HG03469 (cell line): ENCODE measurements around the gene CXCL3.

ENCODE experiments used
- ATAC-seq: cut with Tn5 transposase; IDR thresholded peaks from one replicate; pipeline ENCODE4 v1.9.1; 2021; ENCODE audit warnings: mild to moderate bottlenecking, moderate library complexity, moderate number of reproducible peaks; ENCODE audit not compliant: unreplicated experiment

Gene CXCL3

GRCh38 chr4:74056114-74056857 lies 17.8 kb upstream of the CXCL3 start:
- no peak for ATAC-seq

DNA sequence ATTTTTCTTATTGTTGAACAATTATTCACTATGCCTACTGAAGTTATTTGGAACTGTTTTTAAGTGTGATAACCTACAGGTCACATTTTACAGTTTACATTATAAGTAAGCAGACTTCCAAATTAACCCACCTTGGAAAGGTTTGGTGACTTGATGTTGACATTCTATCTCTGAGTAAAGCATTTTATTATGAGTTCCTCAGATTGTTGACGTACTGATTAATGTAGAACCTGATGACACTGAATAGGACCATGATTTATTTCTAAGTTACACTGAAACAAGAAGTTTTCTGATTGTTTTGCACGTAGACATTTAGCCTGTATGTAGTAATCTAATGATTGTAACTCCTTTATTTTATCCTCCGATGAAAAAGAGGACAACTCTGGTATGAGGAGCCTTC lies 17.0 kb upstream of the CXCL3 start:
- no peak for ATAC-seq

GRCh38 chr4:74055096-74055495 lies 16.6 kb upstream of the CXCL3 start:
- no peak for ATAC-seq

DNA sequence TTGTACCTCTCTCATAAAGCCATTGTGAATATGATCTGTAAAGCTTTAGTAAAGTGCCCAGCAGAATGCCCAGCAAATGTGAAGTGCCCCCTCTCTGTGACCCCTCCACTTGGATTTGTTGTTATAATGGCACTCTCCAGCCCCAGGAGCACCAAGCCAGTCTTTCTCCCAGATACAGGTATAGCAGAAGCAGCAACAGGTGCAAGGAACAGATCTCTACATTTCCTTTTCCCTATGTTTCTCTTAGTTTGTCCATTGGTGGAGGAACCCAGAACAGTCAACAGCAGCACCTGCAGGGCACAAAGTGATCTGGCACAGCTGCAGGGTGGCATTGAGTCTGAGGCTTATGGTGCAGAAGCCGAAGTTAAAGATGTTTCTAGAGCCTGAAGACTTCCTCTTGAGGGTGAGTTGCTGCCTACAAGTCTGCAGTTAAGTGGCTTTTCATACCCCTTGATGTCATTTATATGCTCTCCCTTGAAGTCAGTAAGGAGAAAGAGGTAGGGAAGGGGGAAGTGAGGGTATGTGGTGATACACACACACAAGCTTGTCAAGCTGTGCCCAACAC lies 16.1 kb upstream of the CXCL3 start:
- ATAC-seq, result no peak

GRCh38 chr4:74047152-74047551 lies 8.7 kb upstream of the CXCL3 start:
- no peak for ATAC-seq

- ATAC-seq, result no peak
Measured at GRCh38 chr4:74045772-74046171, 7.3 kb upstream of the CXCL3 start.

GRCh38 chr4:74045247-74045646 lies 6.8 kb upstream of the CXCL3 start:
- ATAC-seq, result no peak

DNA sequence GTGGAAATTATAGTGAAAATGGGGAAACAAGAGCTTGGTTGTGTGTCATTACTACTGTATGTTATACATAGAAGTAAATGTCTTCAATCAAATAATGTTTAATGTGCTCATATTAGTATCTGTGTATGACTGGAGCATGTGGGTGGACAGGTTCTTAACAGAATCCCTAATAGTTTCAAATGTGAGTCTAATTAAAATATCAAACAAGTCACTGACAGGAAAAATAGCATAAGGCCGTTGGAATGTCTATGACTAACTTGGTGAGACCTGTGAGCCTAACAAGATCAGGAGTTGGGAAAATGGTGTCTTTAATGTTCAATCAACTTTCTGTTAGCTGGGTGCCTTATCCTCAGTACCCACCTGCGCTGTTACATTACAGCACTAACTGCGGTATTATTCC lies 6.2 kb upstream of the CXCL3 start:
- ATAC-seq, result no peak

DNA sequence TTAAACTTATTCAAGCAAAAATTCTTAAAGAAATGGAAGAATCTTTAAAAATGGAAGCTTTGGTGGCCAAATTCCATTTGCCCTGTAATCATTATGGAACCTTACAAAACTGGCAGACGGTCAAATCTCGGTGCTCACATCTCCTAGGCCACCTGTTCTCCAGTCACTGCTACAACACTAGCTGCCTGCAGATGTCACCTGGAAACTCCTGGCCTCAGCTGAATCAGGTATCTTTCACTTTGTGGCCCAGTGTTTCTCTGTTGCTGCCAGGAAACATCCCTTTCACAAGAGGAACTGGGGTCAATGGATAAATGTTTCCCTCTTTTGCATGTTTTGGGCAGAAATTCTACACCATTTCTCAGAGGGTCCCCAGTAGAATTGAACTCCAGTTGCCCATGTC lies 4.2 kb upstream of the CXCL3 start:
- no peak for ATAC-seq

- no peak for ATAC-seq
Measured at GRCh38 chr4:74041418-74041817, 2.9 kb upstream of the CXCL3 start.

GRCh38 chr4:74039315-74039763 lies 850 bp upstream of the CXCL3 start:
- no peak for ATAC-seq

- no peak for ATAC-seq
Measured at GRCh38 chr4:74038086-74038424, 434 bp downstream of the CXCL3 start.

- ATAC-seq, result no peak
Measured at GRCh38 chr4:74037076-74037955, 1.2 kb downstream of the CXCL3 start.

GRCh38 chr4:74033739-74034138 lies 4.8 kb downstream of the CXCL3 start:
- no peak for ATAC-seq

DNA sequence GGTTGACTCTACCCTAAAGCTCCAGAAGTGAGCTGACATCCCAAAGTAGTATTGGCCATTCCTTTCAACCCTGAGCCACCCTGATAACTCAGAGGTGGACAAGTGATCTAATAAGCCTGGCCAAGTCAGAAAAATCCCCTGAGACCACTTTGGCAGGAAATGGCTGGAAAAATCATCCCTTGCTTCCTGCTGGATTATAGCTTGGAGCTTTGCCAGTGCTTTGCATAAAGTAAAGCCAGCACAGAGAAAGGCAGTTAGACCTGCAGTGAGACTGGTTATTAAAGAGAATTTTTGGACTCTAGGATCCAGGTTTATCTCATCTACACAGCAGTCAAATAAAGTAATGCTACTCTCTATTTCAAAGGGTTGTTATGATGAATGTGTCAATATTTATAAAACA lies 6.4 kb downstream of the CXCL3 start:
- ATAC-seq, result no peak

DNA sequence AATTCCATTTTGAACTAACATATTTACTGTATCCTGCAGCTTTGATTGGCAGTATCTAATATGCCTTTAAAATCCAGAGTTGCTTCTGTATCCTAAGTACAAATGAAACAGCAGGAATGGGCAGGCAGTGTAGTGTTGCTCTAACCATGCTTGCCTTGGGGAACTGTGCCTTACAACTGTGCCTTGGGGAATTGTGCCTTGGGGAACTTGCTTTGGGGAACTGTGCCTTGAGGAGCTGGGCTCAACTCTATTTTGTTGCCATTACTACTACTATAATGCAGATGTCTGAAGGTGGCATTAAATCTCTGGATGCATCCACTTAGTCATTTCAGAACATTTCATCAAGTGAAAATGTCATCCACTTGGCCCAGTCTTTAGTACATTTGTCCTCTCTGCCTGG lies 6.9 kb downstream of the CXCL3 start:
- no peak for ATAC-seq

- ATAC-seq, result no peak
Measured at GRCh38 chr4:74030285-74030684, 8.2 kb downstream of the CXCL3 start.

- ATAC-seq, result no peak
Measured at GRCh38 chr4:74028504-74028903, 10.0 kb downstream of the CXCL3 start.

DNA sequence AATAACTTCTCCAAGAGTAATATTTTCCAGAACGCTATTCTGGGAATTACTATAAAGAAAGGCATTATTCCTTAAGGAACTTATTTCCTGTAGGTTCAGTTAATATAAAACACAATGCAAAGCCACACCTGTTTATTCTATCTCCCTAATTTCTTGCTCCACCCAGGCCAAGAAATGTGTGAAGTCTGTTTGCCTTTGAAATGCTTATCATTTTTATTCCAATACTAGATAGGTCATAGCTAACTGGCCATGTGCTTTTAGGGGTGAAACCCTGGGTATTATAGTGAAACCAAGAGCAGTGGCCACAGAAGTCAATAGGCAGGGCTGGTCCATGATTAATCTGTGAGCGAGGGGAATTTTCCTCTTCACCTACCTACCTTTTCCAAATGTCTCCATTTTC lies 14.8 kb downstream of the CXCL3 start:
- no peak for ATAC-seq

DNA sequence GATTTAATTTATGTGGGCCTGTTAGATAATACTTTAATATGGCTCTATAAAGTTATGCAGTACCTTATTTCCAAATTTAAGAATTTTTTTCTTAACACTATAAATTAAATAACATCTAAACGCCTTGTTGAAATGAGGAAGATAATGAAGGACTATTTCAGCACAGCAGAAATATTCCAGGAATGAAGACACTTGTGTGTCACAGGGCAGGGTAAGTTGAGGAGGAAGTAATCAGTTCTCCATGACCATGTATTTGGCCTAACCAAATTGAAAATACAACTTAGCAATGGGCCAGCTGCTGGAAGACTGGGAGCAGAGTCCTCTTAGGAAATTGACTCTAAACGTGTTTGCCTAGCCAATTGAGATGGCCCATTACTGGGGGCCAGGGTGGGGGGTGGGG lies 16.9 kb downstream of the CXCL3 start:
- no peak for ATAC-seq

GRCh38 chr4:74018771-74019170 lies 19.7 kb downstream of the CXCL3 start:
- no peak for ATAC-seq

DNA sequence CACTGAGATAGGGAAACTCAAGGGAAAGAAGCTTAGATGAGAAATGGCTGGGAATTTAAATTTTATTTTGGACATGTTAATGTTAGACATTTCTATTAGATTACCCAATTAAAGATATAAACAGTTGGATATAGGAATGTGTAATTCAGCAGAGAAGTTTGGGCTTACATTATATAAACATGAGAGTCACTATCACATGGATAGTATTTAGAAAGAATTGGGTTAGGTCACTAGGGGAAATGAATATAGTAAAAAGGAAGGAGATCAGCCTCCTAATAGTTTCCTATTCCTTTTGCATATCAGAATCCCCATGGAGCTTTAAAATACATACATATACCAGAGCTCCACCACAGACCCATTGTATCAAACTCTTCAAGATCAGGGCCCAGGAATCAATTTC lies 20.4 kb downstream of the CXCL3 start:
- no peak for ATAC-seq
